ENCODE results near the gene DAPK3.
A peak's percentile ranks its signal among the peaks of the same experiment; 100 is the strongest.

DAPK3 gene

GRCh38 chr19:3961007-3961406 is 9.9 kb downstream of the DAPK3 start:
- Histone ChIP-seq H3K4me1 (ENCODE audit: control insufficient read depth in 2 of 2, insufficient read depth in 1 of 2, low read depth in 1 of 2, low read length in 2 of 2) (no peaks in the 10 kb centered on the region), H2AK5ac (ENCODE audit: low read depth, low read length) (no peak overlapping the region), H2BK12ac (ENCODE audit: low read length) (peak overlapping the region; percentile 58), H3K79me1 (ENCODE audit: low read depth, low read length) (peaks cover 26% of the 10 kb centered on the region), H3K14ac (ENCODE audit: low read length) (no peak overlapping the region), H3K9ac (ENCODE audit: low read depth, low read length, poor library complexity) (no peak overlapping the region), H3K4me3 (ENCODE audit: low read length in 2 of 2) (no peak overlapping the region), H3K4ac (ENCODE audit: low read length) (no peak overlapping the region), H3K27ac (replicated peaks; ENCODE audit: low read length) (no peak overlapping the region), H3K9me3 (replicated peaks in 1 of 2; ENCODE audit: control insufficient read depth in 2 of 2, insufficient read depth in 1 of 2, low read depth in 1 of 2, low read length in 2 of 2) (peaks cover 0 to 2% of the 10 kb centered on the region in 2 donors), H3K27me3 (ENCODE audit: control insufficient read depth in 3 of 3, insufficient read depth in 3 of 3, low read depth in 1 of 3, low read length in 3 of 3) (no peaks in the 10 kb centered on the region), H3K4me2 (ENCODE audit: insufficient read depth, low read length, poor library complexity, severe bottlenecking) (no peak overlapping the region), H2AFZ (ENCODE audit: low read length) (no peak overlapping the region), H4K91ac (ENCODE audit: low read depth, low read length, poor library complexity) (no peak overlapping the region), H3K36me3 (replicated peaks in 1 of 2; ENCODE audit: control insufficient read depth in 2 of 2, insufficient read depth in 2 of 2, low read length in 2 of 2) (peaks cover 62 to 86% of the 10 kb centered on the region in 2 donors), H2BK15ac (ENCODE audit: low read length) (no peak overlapping the region), H2BK5ac (ENCODE audit: low read length) (no peak overlapping the region), H4K8ac (ENCODE audit: low read depth, low read length) (no peak overlapping the region), H3K23ac (ENCODE audit: low read depth, low read length, poor library complexity) (peak overlapping the region; percentile 55), H2BK120ac (ENCODE audit: low read depth, low read length) (no peak overlapping the region), H3K18ac (ENCODE audit: low read length) (peak overlapping the region; percentile 38)
- WGBS, 2 donors (ENCODE audit: extremely low coverage in 2 of 2, insufficient read length in 2 of 2, insufficient replicate concordance in 1 of 2): no CpG with 5 or more reads among the region's 24 CpGs
- DNase-seq (ENCODE audit: low spot score): no peak

- H4K91ac ChIP-seq (ENCODE audit: low read depth, low read length, poor library complexity): no peak overlapping the region
- no peak overlapping the region for H3K4me3 ChIP-seq (ENCODE audit: low read length in 2 of 2)
- H2BK15ac ChIP-seq (ENCODE audit: low read length): no peak overlapping the region
- no CpG with 5 or more reads among the region's 15 CpGs for WGBS, 2 donors (ENCODE audit: extremely low coverage in 2 of 2, insufficient read length in 2 of 2, insufficient replicate concordance in 1 of 2)
- H3K4ac ChIP-seq (ENCODE audit: low read length): no peak overlapping the region
- no peak for DNase-seq (ENCODE audit: low spot score)
- no peak overlapping the region for H3K14ac ChIP-seq (ENCODE audit: low read length)
- H2BK12ac ChIP-seq (ENCODE audit: low read length): no peak overlapping the region
- no peak overlapping the region for H2BK120ac ChIP-seq (ENCODE audit: low read depth, low read length)
- H3K23ac ChIP-seq (ENCODE audit: low read depth, low read length, poor library complexity): peak overlapping the region; percentile 55
- no peak overlapping the region for H2AFZ ChIP-seq (ENCODE audit: low read length)
- no peak overlapping the region for H3K27ac ChIP-seq (replicated peaks; ENCODE audit: low read length)
- H4K8ac ChIP-seq (ENCODE audit: low read depth, low read length): no peak overlapping the region
- H3K4me2 ChIP-seq (ENCODE audit: insufficient read depth, low read length, poor library complexity, severe bottlenecking): no peak overlapping the region
- H3K4me1 ChIP-seq (ENCODE audit: control insufficient read depth in 2 of 2, insufficient read depth in 1 of 2, low read depth in 1 of 2, low read length in 2 of 2): no peaks in the 10 kb centered on the region
- peaks cover 0 to 2% of the 10 kb centered on the region in 2 donors for H3K9me3 ChIP-seq (replicated peaks in 1 of 2; ENCODE audit: control insufficient read depth in 2 of 2, insufficient read depth in 1 of 2, low read depth in 1 of 2, low read length in 2 of 2)
- no peak overlapping the region for H3K18ac ChIP-seq (ENCODE audit: low read length)
- peaks cover 23% of the 10 kb centered on the region for H3K79me1 ChIP-seq (ENCODE audit: low read depth, low read length)
- no peak overlapping the region for H2BK5ac ChIP-seq (ENCODE audit: low read length)
- no peaks in the 10 kb centered on the region for H3K27me3 ChIP-seq (ENCODE audit: control insufficient read depth in 3 of 3, insufficient read depth in 3 of 3, low read depth in 1 of 3, low read length in 3 of 3)
- no peak overlapping the region for H2AK5ac ChIP-seq (ENCODE audit: low read depth, low read length)
- H3K9ac ChIP-seq (ENCODE audit: low read depth, low read length, poor library complexity): no peak overlapping the region
- peaks cover 56 to 77% of the 10 kb centered on the region in 2 donors for H3K36me3 ChIP-seq (replicated peaks in 1 of 2; ENCODE audit: control insufficient read depth in 2 of 2, insufficient read depth in 2 of 2, low read length in 2 of 2)
Measured at GRCh38 chr19:3959766-3960131, 11.2 kb downstream of the DAPK3 start.

- no peak overlapping the region for H2BK12ac ChIP-seq (ENCODE audit: low read length)
- no CpG with 5 or more reads among the region's 86 CpGs for WGBS, 2 donors (ENCODE audit: extremely low coverage in 2 of 2, insufficient read length in 2 of 2, insufficient replicate concordance in 1 of 2)
- H2BK5ac ChIP-seq (ENCODE audit: low read length): no peak overlapping the region
- peaks cover 51 to 72% of the 10 kb centered on the region in 2 donors for H3K36me3 ChIP-seq (replicated peaks in 1 of 2; ENCODE audit: control insufficient read depth in 2 of 2, insufficient read depth in 2 of 2, low read length in 2 of 2)
- peaks cover 0 to 2% of the 10 kb centered on the region in 2 donors for H3K9me3 ChIP-seq (replicated peaks in 1 of 2; ENCODE audit: control insufficient read depth in 2 of 2, insufficient read depth in 1 of 2, low read depth in 1 of 2, low read length in 2 of 2)
- H3K23ac ChIP-seq (ENCODE audit: low read depth, low read length, poor library complexity): peak overlapping the region; percentile 80
- no peak overlapping the region for H4K91ac ChIP-seq (ENCODE audit: low read depth, low read length, poor library complexity)
- H2AFZ ChIP-seq (ENCODE audit: low read length): no peak overlapping the region
- no peak overlapping the region for H3K18ac ChIP-seq (ENCODE audit: low read length)
- H3K27me3 ChIP-seq (ENCODE audit: control insufficient read depth in 3 of 3, insufficient read depth in 3 of 3, low read depth in 1 of 3, low read length in 3 of 3): no peaks in the 10 kb centered on the region
- H3K14ac ChIP-seq (ENCODE audit: low read length): peak overlapping the region; percentile 71
- no peak overlapping the region for H3K9ac ChIP-seq (ENCODE audit: low read depth, low read length, poor library complexity)
- no peak overlapping the region for H3K4me3 ChIP-seq (ENCODE audit: low read length in 2 of 2)
- no peak overlapping the region for H2BK15ac ChIP-seq (ENCODE audit: low read length)
- no peak overlapping the region for H3K4ac ChIP-seq (ENCODE audit: low read length)
- H3K4me2 ChIP-seq (ENCODE audit: insufficient read depth, low read length, poor library complexity, severe bottlenecking): no peak overlapping the region
- no peak overlapping the region for H2BK120ac ChIP-seq (ENCODE audit: low read depth, low read length)
- no peaks in the 10 kb centered on the region for H3K4me1 ChIP-seq (ENCODE audit: control insufficient read depth in 2 of 2, insufficient read depth in 1 of 2, low read depth in 1 of 2, low read length in 2 of 2)
- no peak overlapping the region for H2AK5ac ChIP-seq (ENCODE audit: low read depth, low read length)
- H4K8ac ChIP-seq (ENCODE audit: low read depth, low read length): no peak overlapping the region
- DNase-seq (ENCODE audit: low spot score): no peak
- no peak overlapping the region for H3K27ac ChIP-seq (replicated peaks; ENCODE audit: low read length)
- H3K79me1 ChIP-seq (ENCODE audit: low read depth, low read length): peaks cover 22% of the 10 kb centered on the region
Measured at GRCh38 chr19:3958836-3959765, 11.8 kb downstream of the DAPK3 start.

GRCh38 chr19:3955688-3956087 is 15.2 kb downstream of the DAPK3 start:
- H3K4me3 ChIP-seq (ENCODE audit: low read length in 2 of 2): no peak overlapping the region
- H3K9ac ChIP-seq (ENCODE audit: low read depth, low read length, poor library complexity): no peak overlapping the region
- H3K23ac ChIP-seq (ENCODE audit: low read depth, low read length, poor library complexity): no peak overlapping the region

More at GRCh38 chr19:3955688-3956087, 15.2 kb downstream of the DAPK3 start:
- Histone ChIP-seq H2BK5ac (ENCODE audit: low read length) (no peak overlapping the region), H4K91ac (ENCODE audit: low read depth, low read length, poor library complexity) (no peak overlapping the region), H3K27ac (replicated peaks; ENCODE audit: low read length) (no peak overlapping the region), H3K4ac (ENCODE audit: low read length) (no peak overlapping the region), H2BK120ac (ENCODE audit: low read depth, low read length) (no peak overlapping the region), H2BK12ac (ENCODE audit: low read length) (no peak overlapping the region), H2BK15ac (ENCODE audit: low read length) (no peak overlapping the region), H4K8ac (ENCODE audit: low read depth, low read length) (no peak overlapping the region), H3K4me2 (ENCODE audit: insufficient read depth, low read length, poor library complexity, severe bottlenecking) (no peak overlapping the region), H3K9me3 (replicated peaks in 1 of 2; ENCODE audit: control insufficient read depth in 2 of 2, insufficient read depth in 1 of 2, low read depth in 1 of 2, low read length in 2 of 2) (no peaks in the 10 kb centered on the region), H3K27me3 (ENCODE audit: control insufficient read depth in 3 of 3, insufficient read depth in 3 of 3, low read depth in 1 of 3, low read length in 3 of 3) (no peaks in the 10 kb centered on the region), H3K18ac (ENCODE audit: low read length) (no peak overlapping the region), H3K14ac (ENCODE audit: low read length) (no peak overlapping the region), H2AFZ (ENCODE audit: low read length) (no peak overlapping the region), H3K79me1 (ENCODE audit: low read depth, low read length) (peaks cover 11% of the 10 kb centered on the region), H3K36me3 (replicated peaks in 1 of 2; ENCODE audit: control insufficient read depth in 2 of 2, insufficient read depth in 2 of 2, low read length in 2 of 2) (peaks cover 25 to 42% of the 10 kb centered on the region in 2 donors), H2AK5ac (ENCODE audit: low read depth, low read length) (no peak overlapping the region), H3K4me1 (ENCODE audit: control insufficient read depth in 2 of 2, insufficient read depth in 1 of 2, low read depth in 1 of 2, low read length in 2 of 2) (peaks cover 3 to 9% of the 10 kb centered on the region in 2 donors)
- WGBS, 2 donors (ENCODE audit: extremely low coverage in 2 of 2, insufficient read length in 2 of 2, insufficient replicate concordance in 1 of 2): no CpG with 5 or more reads among the region's 10 CpGs
- no peak for DNase-seq (ENCODE audit: low spot score)
